IMR-90 (cell line): ENCODE results near the gene GPR180. TPM values are rescaled to one million over a fixed set of nuclear protein-coding genes. Genes with fewer than 3 reads are reported as not detected.
A peak's percentile ranks its signal among the peaks of the same experiment; 100 is the strongest.

Experiments
- ATAC-seq: fragments of 200-7000 bp; cut with Tn5 transposase; 2 replicates; pipeline ENCODE4 v1.9.1; 2020; ENCODE audit warnings: low read depth, mild to moderate bottlenecking, moderate library complexity
- BruUV-seq: library from RNA; stranded (reverse); fragments of 400-500 nt; replicated peaks from 2 replicates; lab custom pipeline; 2021; lab: Mats Ljungman, UMichigan
- CTCF ChIA-PET: fragments of 300-600 bp; formaldehyde crosslinking; extraction: SDS; loops from one replicate; lab custom pipeline; 2021; ENCODE audit warnings: antibody characterized with exemption; lab: Yijun Ruan, JAX
- POLR2A ChIA-PET: fragments of 300-600 bp; sonication (Branson Sonifier 250); formaldehyde crosslinking; loops from one replicate; lab custom pipeline; 2022; ENCODE audit warnings: antibody characterized with exemption; ENCODE audit not compliant: unreplicated experiment; lab: Charles Lee
- DNase-seq: peaks from one replicate; pipeline ENCODE4 v3.0.0; 2013
- H2AFZ ChIP-seq: replicated peaks from 2 replicates; pipeline ENCODE3; 2013; ENCODE audit warnings: low read length, mild to moderate bottlenecking; ENCODE audit not compliant: poor library complexity
- H2AK5ac ChIP-seq: 2 replicates; pipeline ENCODE4 v1.6.1; 2013; ENCODE audit warnings: low read depth, low read length, inconsistent platforms
- H2AK9ac ChIP-seq: replicated peaks from 2 replicates; pipeline ENCODE3; 2013; ENCODE audit warnings: mild to moderate bottlenecking, low read depth, low read length, moderate library complexity; ENCODE audit not compliant: poor library complexity
- H2BK120ac ChIP-seq: 2 replicates; pipeline ENCODE4 v1.6.1; 2013; ENCODE audit warnings: low read depth, low read length, inconsistent platforms
- H2BK15ac ChIP-seq: 3 replicates; pipeline ENCODE4 v1.6.1; 2013; ENCODE audit warnings: low read depth, low read length, inconsistent platforms
- H2BK20ac ChIP-seq: 2 replicates; pipeline ENCODE4 v1.6.1; 2013; ENCODE audit warnings: low read depth, mild to moderate bottlenecking, inconsistent platforms, low read length, moderate library complexity
- H2BK5ac ChIP-seq: 2 replicates; pipeline ENCODE4 v1.6.1; 2013; ENCODE audit warnings: mild to moderate bottlenecking, low read depth, low read length, inconsistent platforms; ENCODE audit not compliant: poor library complexity, severe bottlenecking
- H3K14ac ChIP-seq: replicated peaks from 2 replicates; pipeline ENCODE4 v1.6.1; 2013; ENCODE audit warnings: low read depth, low read length, inconsistent platforms
- H3K18ac ChIP-seq: 2 replicates; pipeline ENCODE4 v1.6.1; 2013; ENCODE audit warnings: low read depth, low read length, control low read depth
- H3K23ac ChIP-seq: 2 replicates; pipeline ENCODE4 v1.6.1; 2013; ENCODE audit warnings: low read depth, low read length, inconsistent platforms
- H3K27ac ChIP-seq: 2 replicates; pipeline ENCODE4 v1.5.1; 2013; ENCODE audit warnings: mild to moderate bottlenecking, control low read depth, low read length; ENCODE audit not compliant: insufficient read depth
- H3K27me3 ChIP-seq: 2 replicates; pipeline ENCODE4 v1.6.1; 2013; ENCODE audit warnings: low read length; ENCODE audit not compliant: control insufficient read depth, insufficient read depth
- H3K36me3 ChIP-seq: 2 replicates; pipeline ENCODE4 v1.6.1; 2013; ENCODE audit warnings: low read length, mixed read lengths; ENCODE audit not compliant: control insufficient read depth, insufficient read depth
- H3K4ac ChIP-seq: 2 replicates; pipeline ENCODE4 v1.6.1; 2013; ENCODE audit warnings: low read depth, low read length, inconsistent platforms
- H3K4me1 ChIP-seq: 2 replicates; pipeline ENCODE4 v1.6.1; 2013; ENCODE audit warnings: low read length, mixed read lengths; ENCODE audit not compliant: control insufficient read depth, insufficient read depth
- H3K4me2 ChIP-seq: 2 replicates; pipeline ENCODE4 v1.6.1; 2013; ENCODE audit warnings: low read depth, mild to moderate bottlenecking, control low read depth, low read length, moderate library complexity
- H3K4me3 ChIP-seq: 2 replicates; pipeline ENCODE4 v1.5.1; 2013; ENCODE audit warnings: low read depth, mild to moderate bottlenecking, control low read depth, low read length, moderate library complexity; ENCODE audit not compliant: insufficient read depth
- H3K56ac ChIP-seq: 2 replicates; pipeline ENCODE4 v1.6.1; 2013; ENCODE audit warnings: low read length, inconsistent platforms; ENCODE audit not compliant: insufficient read depth; ENCODE audit errors: extremely low read depth
- H3K79me1 ChIP-seq, 2 experiments: 2 replicates each; pipeline ENCODE4 v1.6.1; 2013; ENCODE audit warnings: low read length in 2 of 2, inconsistent platforms in 1 of 2, low read depth in 1 of 2
- H3K9ac ChIP-seq: 2 replicates; pipeline ENCODE4 v1.6.1; 2013; ENCODE audit warnings: low read depth, low read length, control low read depth
- H3K9me1 ChIP-seq: 2 replicates; pipeline ENCODE4 v1.6.1; 2013; ENCODE audit warnings: low read length, inconsistent platforms; ENCODE audit not compliant: insufficient read depth
- H3K9me3 ChIP-seq: 2 replicates; pipeline ENCODE4 v1.6.1; 2013; ENCODE audit warnings: low read length; ENCODE audit not compliant: control insufficient read depth, insufficient read depth
- H4K20me1 ChIP-seq: 2 replicates; pipeline ENCODE4 v1.6.1; 2013; ENCODE audit warnings: low read length, inconsistent platforms; ENCODE audit not compliant: insufficient read depth
- H4K5ac ChIP-seq: 2 replicates; pipeline ENCODE4 v1.6.1; 2013; ENCODE audit warnings: mild to moderate bottlenecking, low read depth, low read length, control low read depth
- H4K8ac ChIP-seq, 2 experiments: 2 replicates each; pipeline ENCODE4 v1.6.1; 2013; ENCODE audit warnings: low read depth in 2 of 2, low read length in 2 of 2, control low read depth in 1 of 2, inconsistent platforms in 1 of 2
- H4K91ac ChIP-seq: 2 replicates; pipeline ENCODE4 v1.6.1; 2013; ENCODE audit warnings: low read depth, low read length, inconsistent platforms; ENCODE audit not compliant: insufficient read depth
- CEBPB ChIP-seq: IDR thresholded peaks from 2 replicates; pipeline ENCODE4 v1.6.1; 2012; ENCODE audit warnings: low read depth, low read length, improper control_type of control experiment
- MAZ ChIP-seq: IDR thresholded peaks from 2 replicates; pipeline ENCODE4 v1.6.1; 2012; ENCODE audit warnings: low read depth, mild to moderate bottlenecking, low read length, improper control_type of control experiment, moderate library complexity, borderline replicate concordance
- MXI1 ChIP-seq: IDR thresholded peaks from 2 replicates; pipeline ENCODE4 v1.6.1; 2012; ENCODE audit warnings: low read depth, mild to moderate bottlenecking, low read length, moderate library complexity, borderline replicate concordance
- POLR2A ChIP-seq: IDR thresholded peaks from 2 replicates; pipeline ENCODE4 v1.6.1; 2012; ENCODE audit warnings: mild to moderate bottlenecking, low read depth, low read length
- RAD21 ChIP-seq: IDR thresholded peaks from 2 replicates; pipeline ENCODE4 v1.6.1; 2012; ENCODE audit warnings: low read length, improper control_type of control experiment
- RCOR1 ChIP-seq: IDR thresholded peaks from 2 replicates; pipeline ENCODE4 v1.6.1; 2012; ENCODE audit warnings: mild to moderate bottlenecking, low read length, improper control_type of control experiment; ENCODE audit not compliant: insufficient replicate concordance
- SMC3 ChIP-seq: fragments of 150-350 bp; IDR thresholded peaks from 2 replicates; pipeline ENCODE4 v1.6.1; 2016; ENCODE audit warnings: low read depth, mild to moderate bottlenecking, antibody characterized with exemption, low read length, moderate library complexity
- WGBS, 2 experiments: methylation state at CpG; one replicate each; pipeline versions ENCODE4 v1.1.5 to v1.1.7; 2013; ENCODE audit warnings: missing lambda C conversion rate in 2 of 2; ENCODE audit not compliant: insufficient read length in 1 of 2; ENCODE audit errors: extremely low coverage in 2 of 2; 5-methylcytosine and 5-hydroxymethylcytosine counted together
- dilution Hi-C: fragments of 300-500 bp; cut with HindIII; formaldehyde crosslinking; loops from one replicate; pipeline ENCODE4 v1.14.3; 2018; ENCODE audit warnings: low sequenced_read_pairs; ENCODE audit not compliant: unreplicated experiment
- in situ Hi-C: fragments of 300-500 bp; cut with MboI; formaldehyde crosslinking; loops from 3 replicates; pipeline ENCODE4 v1.14.3; 2019; ENCODE audit warnings: low sequenced_read_pairs, inconsistent platforms, mixed read lengths
- intact Hi-C: fragments of 100-400 bp; cut with micrococcal nuclease; formaldehyde crosslinking; loops from 2 replicates; pipeline ENCODE4 v1.10.0; 2022
- polyA plus RNA-seq, 3 experiments: library from polyadenylated mRNA; depleted of rRNA; stranded (reverse); fragments of >200 nt; gene quantifications; 2 replicates each; pipeline ENCODE4 v1.2.3, GENCODE V29; 2012; ENCODE audit warnings: low replicate concordance in 1 of 3
- total RNA-seq: library from RNA; depleted of rRNA; stranded (reverse); fragments of >200 nt; gene quantifications from 2 replicates; pipeline ENCODE4 v1.2.3, GENCODE V29; 2012
- TF ChIP-seq, protein P1 (sequence below): fragments of 150-350 bp; IDR thresholded peaks from 2 replicates; pipeline ENCODE4 v1.6.1; 2017; ENCODE audit warnings: mild to moderate bottlenecking, antibody characterized with exemption, low read length, low read depth
- TF ChIP-seq, protein P2 (sequence below): conservative IDR thresholded peaks from 2 replicates; pipeline ENCODE4 v1.5.1; 2012; ENCODE audit warnings: mild to moderate bottlenecking, low read depth, low read length, improper control_type of control experiment
- TF ChIP-seq, protein P3 (sequence below): fragments of 150-350 bp; IDR thresholded peaks from 2 replicates; pipeline ENCODE4 v1.6.1; 2016; ENCODE audit warnings: low read depth, mild to moderate bottlenecking, low read length, moderate library complexity, borderline replicate concordance

The GPR180 gene
- total and polyA plus RNA-seq, 2 of the 4 experiments (the other 2 are of a cell fraction) = 2.8 to 10.8 TPM

DNA sequence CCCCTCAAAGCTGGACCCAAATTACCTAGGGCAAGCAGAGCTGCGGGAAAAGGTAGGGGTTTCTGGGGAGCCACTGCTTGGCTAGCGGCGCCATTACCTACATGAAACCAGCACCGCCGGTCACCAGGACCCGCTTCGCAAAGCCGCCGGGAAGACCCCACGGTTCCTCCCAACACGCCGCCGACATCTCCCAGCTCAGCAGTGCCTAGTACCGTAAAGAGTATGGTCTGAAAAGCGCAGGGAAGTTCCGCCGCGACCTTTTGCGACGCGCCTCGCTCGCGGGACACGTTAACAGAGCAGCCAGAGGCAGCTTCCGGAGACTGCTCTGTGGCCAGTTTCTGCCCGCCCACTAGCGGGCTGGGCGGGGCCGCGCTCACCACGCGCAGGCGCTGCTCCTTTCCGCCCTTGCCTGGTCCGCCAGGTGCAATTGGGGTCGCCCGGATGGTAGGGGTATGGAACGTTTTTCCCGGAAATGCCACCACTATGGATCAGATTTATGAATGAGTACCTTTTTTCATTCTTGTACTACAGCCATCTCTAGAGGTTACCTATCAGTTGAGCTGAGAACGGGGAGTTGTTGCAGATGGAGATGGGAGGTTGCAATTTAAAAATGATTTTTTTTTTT is 5.6 kb upstream of the GPR180 start, which contains the start of gene TGDS:
Gene TGDS, minus strand, starts transcription at position 203 of the 625 bp plus-strand sequence. Its CDS starts 16 bp downstream, at position 187.
- ChIA-PET POLR2A (no interaction called here), CTCF (interaction anchor here (1.0 to 1.4 kb wide), 2 partner anchors 10 to 22 kb away, joined by 3 to 4 read pairs; no protein-coding TSS in a partner anchor)
- Histone ChIP-seq H4K20me1 (no peaks in the 10 kb centered on the region), H2AK9ac (peak within 1 kb of the TSS; percentile 31), H3K4me1 (peaks cover 9% of the 10 kb centered on the region), H3K23ac (peak within 1 kb of the TSS; percentile 80), H2AFZ (peak within 1 kb of the TSS; percentile 88), H3K14ac (peak within 1 kb of the TSS; percentile 84), H3K9ac (peak within 1 kb of the TSS; percentile 89), H4K91ac (peak within 1 kb of the TSS; percentile 62), H3K36me3 (peaks cover 6% of the 10 kb centered on the region; the same call in 1 of the 2 replicates), H2BK20ac (no peak within 1 kb of the TSS), H3K9me1 (peaks cover 9% of the 10 kb centered on the region; the same call in 1 of the 2 replicates), H3K79me1 (peaks cover 16 to 31% of the 10 kb centered on the region in 2 experiments), H3K18ac (peak within 1 kb of the TSS; percentile 4; the same call in 1 of the 2 replicates), H4K5ac (peak within 1 kb of the TSS; percentile 61), H2BK15ac (no peak within 1 kb of the TSS), H2BK5ac (peak within 1 kb of the TSS; percentile 34), H3K4me2 (peak within 1 kb of the TSS; percentile 90), H4K8ac (peak within 1 kb of the TSS; percentile 51 to 86), H3K9me3 (no peaks in the 10 kb centered on the region), H3K4me3 (peak within 1 kb of the TSS; percentile 63), H3K27ac (peak within 1 kb of the TSS; percentile 70), H3K27me3 (no peaks in the 10 kb centered on the region), H3K56ac (peak within 1 kb of the TSS; percentile 84), H2BK120ac (peak within 1 kb of the TSS; percentile 41), H2AK5ac (peak within 1 kb of the TSS; percentile 39), H3K4ac (peak within 1 kb of the TSS; percentile 81)
- DNase-seq (peak; percentile 91), ATAC-seq (peak; percentile 97)
- intact Hi-C loops (loop anchor here (1.0 kb wide), 1 partner anchor 47 kb away; no protein-coding TSS in a partner anchor), in situ Hi-C loops (no loop called here), dilution Hi-C loops (no loop called here)
- WGBS, 2 experiments = 5% methylated on average over 16 of the region's 41 CpGs; no CpG with 5 or more reads in 1 of the 2 experiments
- TF ChIP-seq, protein P1, sequence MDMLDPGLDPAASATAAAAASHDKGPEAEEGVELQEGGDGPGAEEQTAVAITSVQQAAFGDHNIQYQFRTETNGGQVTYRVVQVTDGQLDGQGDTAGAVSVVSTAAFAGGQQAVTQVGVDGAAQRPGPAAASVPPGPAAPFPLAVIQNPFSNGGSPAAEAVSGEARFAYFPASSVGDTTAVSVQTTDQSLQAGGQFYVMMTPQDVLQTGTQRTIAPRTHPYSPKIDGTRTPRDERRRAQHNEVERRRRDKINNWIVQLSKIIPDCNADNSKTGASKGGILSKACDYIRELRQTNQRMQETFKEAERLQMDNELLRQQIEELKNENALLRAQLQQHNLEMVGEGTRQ = no peak
- TF ChIP-seq CEBPB (no peak), POLR2A (peak; percentile 75; the same call in 1 of the 2 replicates), MXI1 (peak; percentile 60), RCOR1 (no peak), MAZ (peak; percentile 48; the same call in 1 of the 2 replicates), RAD21 (no peak), SMC3 (no peak)
- TF ChIP-seq, protein P2, sequence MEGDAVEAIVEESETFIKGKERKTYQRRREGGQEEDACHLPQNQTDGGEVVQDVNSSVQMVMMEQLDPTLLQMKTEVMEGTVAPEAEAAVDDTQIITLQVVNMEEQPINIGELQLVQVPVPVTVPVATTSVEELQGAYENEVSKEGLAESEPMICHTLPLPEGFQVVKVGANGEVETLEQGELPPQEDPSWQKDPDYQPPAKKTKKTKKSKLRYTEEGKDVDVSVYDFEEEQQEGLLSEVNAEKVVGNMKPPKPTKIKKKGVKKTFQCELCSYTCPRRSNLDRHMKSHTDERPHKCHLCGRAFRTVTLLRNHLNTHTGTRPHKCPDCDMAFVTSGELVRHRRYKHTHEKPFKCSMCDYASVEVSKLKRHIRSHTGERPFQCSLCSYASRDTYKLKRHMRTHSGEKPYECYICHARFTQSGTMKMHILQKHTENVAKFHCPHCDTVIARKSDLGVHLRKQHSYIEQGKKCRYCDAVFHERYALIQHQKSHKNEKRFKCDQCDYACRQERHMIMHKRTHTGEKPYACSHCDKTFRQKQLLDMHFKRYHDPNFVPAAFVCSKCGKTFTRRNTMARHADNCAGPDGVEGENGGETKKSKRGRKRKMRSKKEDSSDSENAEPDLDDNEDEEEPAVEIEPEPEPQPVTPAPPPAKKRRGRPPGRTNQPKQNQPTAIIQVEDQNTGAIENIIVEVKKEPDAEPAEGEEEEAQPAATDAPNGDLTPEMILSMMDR = no peak
- TF ChIP-seq, protein P3, sequence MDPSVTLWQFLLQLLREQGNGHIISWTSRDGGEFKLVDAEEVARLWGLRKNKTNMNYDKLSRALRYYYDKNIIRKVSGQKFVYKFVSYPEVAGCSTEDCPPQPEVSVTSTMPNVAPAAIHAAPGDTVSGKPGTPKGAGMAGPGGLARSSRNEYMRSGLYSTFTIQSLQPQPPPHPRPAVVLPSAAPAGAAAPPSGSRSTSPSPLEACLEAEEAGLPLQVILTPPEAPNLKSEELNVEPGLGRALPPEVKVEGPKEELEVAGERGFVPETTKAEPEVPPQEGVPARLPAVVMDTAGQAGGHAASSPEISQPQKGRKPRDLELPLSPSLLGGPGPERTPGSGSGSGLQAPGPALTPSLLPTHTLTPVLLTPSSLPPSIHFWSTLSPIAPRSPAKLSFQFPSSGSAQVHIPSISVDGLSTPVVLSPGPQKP = no peak
- BruUV-seq = no TSS peak
